GM12875 (cell line): ENCODE measurements around the gene PARD3.

Experiments
- H3K4me3 ChIP-seq: one replicate; pipeline ENCODE4 v1.5.1; 2011; ENCODE audit warnings: low read depth, low read length, control low read depth
- CTCF ChIP-seq: IDR thresholded peaks from 2 replicates; pipeline ENCODE4 v1.5.1; 2011; ENCODE audit warnings: low read depth, mild to moderate bottlenecking, control low read depth, inconsistent platforms, low read length, moderate library complexity, borderline replicate concordance; ENCODE audit not compliant: insufficient read depth

The PARD3 gene

GRCh38 chr10:34473174-34474008 is 341.7 kb downstream of the PARD3 start:
- H3K4me3 ChIP-seq = no peak overlapping the region
- no peak for TF ChIP-seq CTCF

GRCh38 chr10:34470307-34470706 is 344.8 kb downstream of the PARD3 start:
- no peak for TF ChIP-seq CTCF
- no peak overlapping the region for H3K4me3 ChIP-seq

DNA sequence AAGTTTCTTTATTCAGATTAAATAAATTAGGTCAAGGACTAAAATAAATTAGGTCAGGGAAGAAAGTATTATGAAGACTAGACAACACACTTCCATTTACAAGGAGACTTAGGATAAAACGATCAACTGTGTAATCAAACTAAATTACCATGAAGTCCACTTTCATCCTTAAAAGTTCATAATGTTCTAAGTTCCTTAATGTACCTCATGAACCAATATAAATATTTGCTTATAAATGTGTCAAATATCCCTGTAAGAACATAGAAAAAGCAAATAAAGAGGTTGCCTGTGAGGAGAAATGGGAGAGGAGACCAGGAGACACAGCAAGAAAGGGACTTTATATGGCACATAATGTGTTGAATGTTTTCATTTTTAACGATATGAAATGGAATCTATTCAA is 345.6 kb downstream of the PARD3 start:
- TF ChIP-seq CTCF = no peak
- no peak overlapping the region for H3K4me3 ChIP-seq

GRCh38 chr10:34467902-34468301 is 347.2 kb downstream of the PARD3 start:
- no peak for TF ChIP-seq CTCF
- no peak overlapping the region for H3K4me3 ChIP-seq

GRCh38 chr10:34467364-34467763 is 347.7 kb downstream of the PARD3 start:
- no peak overlapping the region for H3K4me3 ChIP-seq
- no peak for TF ChIP-seq CTCF

DNA sequence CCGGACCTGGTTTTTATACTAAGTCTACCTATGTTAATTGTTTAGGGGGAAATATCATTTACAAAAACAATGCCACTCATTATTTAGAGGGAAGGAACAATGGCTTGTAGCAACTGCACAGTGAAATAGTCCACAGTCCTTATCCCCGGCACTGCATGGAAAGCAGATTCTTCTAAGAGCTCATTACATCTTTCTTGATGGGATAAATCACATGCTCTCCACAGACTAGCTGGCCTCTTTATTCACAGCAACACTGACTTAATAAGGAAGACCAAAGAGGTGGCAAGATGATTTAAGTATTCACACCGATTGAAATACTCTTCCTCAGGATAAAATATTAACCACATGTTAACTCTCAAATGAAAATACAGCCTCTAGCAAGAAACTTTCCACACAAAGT is 349.4 kb downstream of the PARD3 start:
- TF ChIP-seq CTCF = no peak
- no peak overlapping the region for H3K4me3 ChIP-seq

DNA sequence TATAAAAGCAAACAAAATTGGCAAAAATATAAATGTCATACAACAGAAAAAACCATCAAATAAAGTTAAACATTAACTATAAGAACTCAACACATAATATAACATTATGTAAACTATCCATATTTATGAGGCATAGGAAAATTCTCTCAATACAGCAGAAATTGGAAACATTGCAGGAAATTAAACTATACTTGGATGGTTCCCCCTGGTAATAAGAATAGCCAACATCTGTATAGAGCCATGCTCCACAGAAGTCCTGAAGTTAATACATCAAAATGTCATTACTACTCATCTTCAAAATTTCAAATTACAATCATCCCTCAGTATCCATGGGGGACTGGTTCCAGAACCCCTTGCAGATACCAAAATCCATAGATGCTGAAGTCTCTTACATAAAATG is 350.5 kb downstream of the PARD3 start:
- TF ChIP-seq CTCF = no peak
- no peak overlapping the region for H3K4me3 ChIP-seq
